HG03342 (cell line): Measurements from ENCODE around the gene P2RY8.
"Not testable (repeated sequence)": the region's sequence is repeated elsewhere in the genome, so short reads cannot be mapped to it uniquely, and the experiment has no call there.

Source experiments
- ATAC-seq: cut with Tn5 transposase; IDR thresholded peaks from one replicate; pipeline ENCODE4 v1.9.1; 2021; ENCODE audit warnings: mild to moderate bottlenecking, moderate library complexity; ENCODE audit not compliant: unreplicated experiment

P2RY8 gene

DNA sequence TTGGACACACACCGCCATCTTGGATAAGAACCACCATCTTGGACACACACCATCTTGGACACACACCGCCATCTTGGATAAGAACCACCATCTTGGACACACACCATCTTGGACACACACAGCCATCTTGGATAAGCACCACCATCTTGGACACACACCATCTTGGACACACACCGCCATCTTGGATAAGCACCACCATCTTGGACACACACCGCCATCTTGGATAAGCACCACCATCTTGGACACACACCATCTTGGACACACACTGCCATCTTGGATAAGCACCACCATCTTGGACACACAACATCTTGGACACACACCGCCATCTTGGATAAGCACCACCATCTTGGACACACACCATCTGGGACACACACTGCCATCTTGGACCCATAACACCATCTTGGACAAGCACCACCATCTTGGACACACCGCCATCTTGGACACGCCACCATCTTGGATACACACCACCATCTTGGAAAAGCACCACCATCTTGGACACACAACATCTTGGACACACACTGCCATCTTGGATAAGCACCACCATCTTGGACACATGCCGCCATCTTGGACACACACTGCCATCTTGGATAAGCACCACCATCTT, 88.9 kb downstream of the P2RY8 start:
- not testable (repeated sequence) for ATAC-seq

DNA sequence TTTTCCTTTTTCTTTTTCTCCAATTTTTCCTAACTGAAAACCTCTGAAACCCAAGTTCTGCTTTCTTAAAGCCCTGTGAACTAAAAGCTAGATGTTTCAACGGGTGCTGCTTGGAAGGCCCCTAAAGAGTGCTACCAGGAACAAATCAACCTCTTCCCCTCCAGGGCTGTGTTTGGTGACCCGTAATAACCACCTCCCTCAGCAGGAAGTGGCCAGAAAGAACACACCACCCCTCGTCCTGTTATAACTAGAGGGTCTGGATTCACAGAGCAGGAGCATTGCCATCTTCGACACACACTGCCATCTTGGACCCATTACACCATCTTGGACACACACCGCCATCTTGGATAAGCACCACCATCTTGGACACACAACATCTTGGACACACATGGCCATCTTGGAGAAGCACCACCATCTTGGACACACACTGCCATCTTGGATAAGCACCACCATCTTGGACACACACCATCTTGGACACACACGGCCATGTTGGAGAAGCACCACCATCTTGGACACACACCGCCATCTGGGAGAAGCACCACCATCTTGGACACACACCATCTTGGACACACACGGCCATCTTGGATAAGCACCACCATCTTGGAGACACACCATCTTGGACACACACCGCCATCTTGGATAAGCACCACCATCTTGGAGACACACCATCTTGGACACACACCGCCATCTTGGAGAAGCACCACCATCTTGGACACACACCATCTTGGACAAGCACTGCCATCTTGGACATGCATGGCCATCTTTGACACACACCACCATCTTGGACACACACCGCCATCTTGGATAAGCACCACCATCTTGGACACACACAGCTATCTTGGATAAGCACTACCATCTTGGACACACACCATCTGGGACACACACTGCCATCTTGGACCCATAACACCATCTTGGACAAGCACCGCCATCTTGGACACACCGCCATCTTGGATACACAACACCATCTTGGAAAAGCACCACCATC, 89.7 kb downstream of the P2RY8 start:
- ATAC-seq, result peak; percentile 53

DNA sequence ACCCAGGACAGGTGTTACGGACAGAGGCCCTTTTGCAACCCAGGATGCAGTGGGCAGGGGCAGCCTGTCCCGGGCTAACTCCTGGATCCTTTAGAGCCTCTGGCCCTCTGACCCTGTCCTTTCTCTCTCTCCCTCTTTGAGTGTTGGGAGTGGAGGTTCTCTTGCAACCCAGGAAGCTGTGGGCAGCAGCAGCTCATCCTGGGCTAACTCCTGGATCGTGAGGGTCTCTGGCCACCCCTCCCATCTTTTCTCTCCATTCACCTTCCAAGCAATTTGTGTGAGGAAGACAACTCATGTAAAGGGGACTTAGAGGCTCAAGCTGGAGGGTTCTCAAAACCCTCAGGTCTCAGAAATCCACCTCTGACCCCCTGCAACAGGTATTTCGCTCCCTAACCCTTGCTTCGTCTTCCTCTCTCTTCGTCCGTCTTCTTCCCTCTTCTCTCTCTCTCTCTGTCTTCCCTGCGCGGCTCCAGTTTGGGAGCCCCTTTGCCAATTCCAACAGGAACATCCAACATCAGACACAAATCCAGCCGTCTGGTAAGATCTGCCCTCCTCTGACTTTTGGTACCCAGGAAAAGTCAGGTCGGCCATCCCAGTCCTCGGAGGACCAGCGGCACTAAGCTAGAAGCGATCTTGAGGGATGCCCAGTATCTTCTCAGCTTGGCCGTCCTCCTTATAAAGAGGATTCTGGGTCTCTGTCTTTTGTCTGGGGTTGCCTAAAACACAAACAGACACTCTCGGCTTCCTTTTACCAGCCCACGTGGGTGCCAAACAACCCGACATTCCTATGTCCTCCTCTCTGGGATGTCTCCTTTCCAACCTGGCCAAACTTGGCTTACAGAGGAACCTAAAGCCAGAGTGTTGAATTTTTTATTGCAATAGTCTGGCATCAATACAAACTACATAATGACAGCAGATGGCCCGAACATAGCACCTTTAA, 92.2 kb downstream of the P2RY8 start:
- no peak for ATAC-seq

DNA sequence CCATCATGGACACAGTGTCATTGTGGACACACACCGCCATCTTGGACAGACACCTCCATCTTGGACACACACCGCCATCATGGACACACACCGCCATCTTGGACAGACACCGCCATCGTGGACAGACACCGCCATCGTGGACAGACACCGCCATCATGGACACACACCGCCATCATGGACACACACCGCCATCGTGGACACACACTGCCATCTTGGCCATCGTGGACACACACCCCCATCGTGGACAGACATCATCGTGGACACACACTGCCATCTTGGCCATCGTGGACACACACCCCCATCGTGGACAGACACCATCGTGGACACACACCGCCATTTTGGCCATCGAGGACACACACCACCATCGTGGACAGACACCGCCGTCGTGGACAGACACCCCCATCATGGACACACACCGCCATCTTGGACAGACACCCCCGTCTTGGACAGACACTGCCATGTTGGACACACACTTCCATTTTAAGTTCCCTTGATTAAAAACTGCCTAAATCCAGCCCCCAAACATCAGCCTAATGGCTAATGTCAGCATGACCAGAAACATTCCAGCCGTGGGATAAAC, 93.4 kb downstream of the P2RY8 start:
- no peak for ATAC-seq

DNA sequence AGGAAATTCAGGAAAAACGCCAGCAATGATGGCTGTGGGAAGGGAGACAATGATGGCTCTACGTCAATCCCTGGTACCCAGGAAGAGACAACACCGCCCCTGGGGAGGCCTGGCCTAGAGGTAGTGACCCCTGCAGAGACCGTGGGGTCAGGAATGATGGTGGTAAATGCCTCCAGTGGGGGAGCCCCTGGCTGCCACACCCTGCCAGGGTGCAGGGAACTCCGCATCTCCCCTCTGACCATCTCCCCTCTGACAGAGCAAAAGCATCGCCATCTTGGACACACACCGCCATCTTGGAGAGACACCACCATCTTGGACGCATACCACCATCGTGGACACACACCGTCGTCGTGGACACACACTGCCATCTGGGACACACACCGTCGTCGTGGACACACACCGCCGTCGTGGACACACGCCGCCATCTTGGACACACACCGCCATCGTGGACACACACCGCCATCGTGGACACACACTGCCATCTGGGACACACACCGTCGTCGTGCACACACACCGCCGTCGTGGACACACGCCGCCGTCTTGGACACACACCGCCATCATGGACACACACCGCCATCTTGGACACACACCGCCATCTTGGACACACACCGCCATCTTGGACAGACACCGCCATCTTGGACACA, 94.1 kb downstream of the P2RY8 start:
- ATAC-seq, result no peak

DNA sequence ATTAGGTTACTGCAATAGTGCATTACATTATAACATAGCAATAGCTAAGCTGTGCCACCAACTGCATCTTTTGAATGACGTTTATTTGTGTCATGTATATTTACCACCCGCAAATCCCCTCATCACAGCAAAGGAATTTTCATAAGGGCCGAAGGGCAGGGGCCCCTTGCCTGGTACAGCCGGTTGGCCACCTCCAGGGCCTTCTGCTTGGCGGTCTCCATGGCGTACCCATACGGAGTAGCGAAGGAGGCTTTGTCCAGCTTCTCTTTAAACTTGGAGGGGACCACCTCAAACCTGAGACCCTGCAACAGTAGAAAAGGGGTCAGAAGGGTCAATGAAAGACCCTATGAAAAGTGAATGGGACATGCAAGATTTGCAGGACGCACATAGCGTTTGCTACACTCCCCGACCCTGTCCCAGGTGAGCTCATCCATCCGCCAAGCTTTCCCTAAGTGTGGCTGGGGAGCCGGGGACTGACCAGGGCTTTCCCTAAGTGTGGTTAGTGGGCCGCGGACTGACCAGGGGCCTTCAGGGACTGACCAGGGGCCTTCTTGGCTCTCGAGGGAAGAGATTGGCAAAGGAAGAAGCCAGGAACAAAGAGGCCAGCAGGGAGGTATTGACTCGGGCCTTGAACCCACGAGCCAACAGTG, 94.8 kb downstream of the P2RY8 start:
- ATAC-seq, result no peak

DNA sequence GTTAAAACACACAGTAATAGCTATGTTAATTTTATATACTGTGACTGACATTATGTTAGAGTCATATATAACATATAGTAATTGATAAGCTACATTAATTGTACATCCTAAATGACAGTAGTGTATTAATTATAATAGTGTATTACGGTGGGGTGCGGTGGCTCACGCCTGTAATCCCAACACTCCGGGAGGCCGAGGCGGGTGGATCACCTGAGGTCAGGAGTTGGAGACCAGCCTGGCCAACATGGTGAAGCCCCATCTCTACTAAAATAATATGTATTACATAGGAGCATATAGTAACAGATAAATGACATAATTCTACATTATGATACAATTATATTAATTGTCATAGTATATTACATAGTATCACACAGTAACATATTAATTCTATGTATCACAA, 96.5 kb downstream of the P2RY8 start:
- ATAC-seq, result no peak

DNA sequence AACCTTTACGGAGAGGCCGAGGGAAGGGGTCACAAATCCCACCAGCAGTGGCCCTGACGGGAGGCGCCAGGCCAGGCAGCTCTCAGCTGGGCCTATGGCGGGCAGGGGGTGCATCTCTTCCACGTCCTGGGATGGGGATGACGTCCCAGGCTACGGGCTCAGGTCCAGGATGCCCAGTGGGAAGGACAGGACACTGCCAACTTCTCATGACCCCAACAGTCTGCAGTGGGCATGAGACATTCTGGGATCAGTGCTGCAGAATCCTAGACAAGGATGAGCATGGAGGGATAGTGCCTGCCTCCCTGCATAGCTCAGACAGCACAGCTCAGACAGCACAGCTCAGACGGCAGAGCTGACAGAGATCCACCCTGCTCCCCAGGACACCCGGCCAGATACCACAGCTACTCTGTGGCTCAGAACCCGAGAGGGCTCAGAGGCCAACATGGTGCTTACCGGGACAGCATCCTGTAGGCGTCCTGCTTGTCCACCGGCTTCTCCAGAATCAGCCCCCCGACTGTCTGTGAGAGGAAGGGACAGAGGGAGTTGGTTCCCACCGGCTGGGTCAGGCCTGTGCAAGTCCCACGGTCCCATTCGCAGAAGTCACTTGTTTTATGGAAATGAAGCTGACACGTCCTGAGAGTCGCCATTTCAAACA, 101.6 kb downstream of the P2RY8 start:
- ATAC-seq, result no peak

DNA sequence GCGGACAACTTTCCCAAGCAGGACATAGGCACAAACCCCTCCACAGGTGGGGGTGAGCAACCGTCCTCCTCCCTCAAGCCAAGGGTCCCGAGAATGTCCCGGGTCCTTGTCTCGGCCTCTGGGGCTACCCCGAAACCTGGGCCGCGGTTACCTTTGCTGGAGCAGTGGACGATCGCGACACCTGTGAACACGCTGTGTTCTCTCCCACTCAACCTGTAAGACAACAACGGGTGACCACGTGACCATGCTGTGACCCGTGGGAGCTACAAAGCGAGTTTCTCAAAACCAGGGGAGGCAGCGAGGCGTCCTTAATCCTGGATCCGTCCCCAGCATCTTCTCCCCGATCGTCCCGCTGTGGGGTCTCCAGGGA, 102.1 kb downstream of the P2RY8 start:
- ATAC-seq, result no peak

DNA sequence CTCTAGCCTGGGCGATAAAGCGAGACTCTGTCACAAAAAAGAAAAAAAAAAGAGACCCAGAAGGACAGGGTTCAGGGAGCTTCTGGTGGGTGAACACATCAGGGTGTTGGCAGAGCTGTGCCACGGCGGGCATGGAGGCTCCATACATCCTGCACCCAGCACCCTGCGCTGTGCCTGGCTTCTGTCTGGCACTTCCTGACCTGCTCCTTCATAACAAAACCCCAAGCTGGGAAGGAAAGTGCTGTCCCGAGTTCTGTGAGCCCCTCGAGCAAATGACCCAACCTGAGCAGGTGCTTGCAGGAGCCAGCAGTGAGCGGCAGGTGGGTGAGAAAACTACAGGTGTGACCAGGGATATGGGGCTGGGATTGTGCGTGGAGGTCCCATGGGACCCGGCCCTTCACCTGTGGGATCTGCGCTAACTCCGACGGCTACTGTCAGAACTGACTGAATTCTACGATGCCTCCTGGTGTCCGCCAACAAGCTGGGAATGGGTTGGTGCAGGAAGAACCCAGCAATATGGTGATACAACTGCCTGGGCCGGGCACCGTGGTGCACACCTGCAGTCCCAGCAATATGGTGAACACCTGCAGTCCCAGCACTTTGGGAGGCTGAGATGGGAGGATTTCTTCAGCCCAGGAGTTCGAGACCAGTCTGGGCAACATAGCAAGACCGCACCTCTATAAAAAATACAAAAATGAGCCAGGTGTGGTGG, 103.2 kb downstream of the P2RY8 start:
- ATAC-seq, result no peak

DNA sequence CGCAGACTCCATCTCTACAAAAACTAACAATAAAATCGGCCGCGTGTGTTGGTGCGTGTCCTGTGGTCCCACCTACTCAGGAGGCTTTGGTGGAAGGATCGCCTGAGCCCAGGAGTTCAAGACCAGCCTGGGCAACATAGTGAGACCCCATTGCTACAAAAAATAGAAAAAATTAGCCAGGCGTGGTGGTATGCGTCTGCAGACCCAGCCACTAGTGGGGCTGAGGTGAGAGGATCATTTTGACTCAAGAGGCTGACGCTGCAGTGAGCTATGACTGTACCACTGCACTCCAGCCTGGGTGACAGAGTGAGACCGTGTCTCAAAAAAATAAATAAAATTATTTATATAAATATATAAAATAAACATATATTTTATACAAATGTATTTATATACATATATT, 106.5 kb downstream of the P2RY8 start:
- ATAC-seq, result peak; percentile 65

DNA sequence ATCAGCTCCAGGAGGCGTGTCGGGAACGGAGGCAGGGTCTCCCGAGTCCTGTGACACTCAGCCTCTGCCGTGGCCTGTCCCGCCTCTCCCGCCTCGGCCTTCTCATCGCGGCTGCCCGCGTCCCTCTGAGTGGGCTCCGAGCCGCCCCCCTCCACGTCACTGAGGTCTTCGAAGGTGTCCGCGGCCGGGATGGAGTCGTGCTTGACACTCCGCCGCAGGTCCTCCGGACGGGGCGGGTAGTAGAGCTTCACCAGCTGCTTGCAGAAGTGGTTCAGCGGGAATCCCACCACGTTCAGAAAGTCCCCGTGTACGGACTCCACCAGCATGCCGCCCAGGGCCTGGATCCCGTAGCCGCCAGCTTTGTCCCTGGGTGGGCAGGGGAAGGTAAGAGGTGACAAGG, 109.2 kb downstream of the P2RY8 start:
- no peak for ATAC-seq

DNA sequence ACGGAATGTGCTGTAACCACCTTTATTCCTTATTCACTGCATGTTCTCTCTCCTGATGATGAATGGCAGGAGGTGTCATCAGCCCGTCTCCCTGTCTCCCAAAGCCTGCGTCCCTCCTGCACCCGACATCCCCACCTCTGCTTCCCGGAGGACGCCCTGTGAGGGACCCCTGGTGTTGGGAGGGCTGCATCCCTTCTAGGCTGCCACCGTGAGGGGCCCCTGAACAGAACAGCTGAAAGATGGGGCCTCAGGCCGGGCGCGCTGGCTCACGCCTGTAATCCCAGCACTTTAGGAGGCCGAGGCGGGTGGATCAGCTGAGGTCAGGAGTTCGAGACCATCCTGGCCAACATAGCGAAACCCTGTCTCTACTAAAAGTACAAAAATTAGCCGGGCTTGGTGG, 110.7 kb downstream of the P2RY8 start:
- ATAC-seq, result not testable (repeated sequence)

DNA sequence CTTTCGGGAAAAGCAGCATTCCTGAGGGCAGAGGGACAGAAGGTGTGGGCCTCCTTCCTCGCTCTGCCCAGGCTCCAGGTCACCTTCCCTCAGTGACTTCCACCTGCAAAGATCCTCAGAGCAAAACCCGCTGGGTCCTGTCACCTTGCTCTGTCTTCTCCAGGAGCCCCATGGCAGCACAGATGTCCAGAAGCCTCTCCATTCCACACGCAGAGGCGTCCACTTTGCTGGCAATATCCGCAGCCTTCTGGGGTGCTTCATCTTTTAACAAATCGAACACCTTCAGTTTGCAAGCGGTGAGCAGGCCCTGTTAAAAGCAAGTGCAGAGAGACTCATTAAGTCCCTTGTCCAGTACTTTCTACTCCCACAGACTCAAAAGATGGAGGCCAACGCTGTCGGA, 111.6 kb downstream of the P2RY8 start:
- no peak for ATAC-seq

DNA sequence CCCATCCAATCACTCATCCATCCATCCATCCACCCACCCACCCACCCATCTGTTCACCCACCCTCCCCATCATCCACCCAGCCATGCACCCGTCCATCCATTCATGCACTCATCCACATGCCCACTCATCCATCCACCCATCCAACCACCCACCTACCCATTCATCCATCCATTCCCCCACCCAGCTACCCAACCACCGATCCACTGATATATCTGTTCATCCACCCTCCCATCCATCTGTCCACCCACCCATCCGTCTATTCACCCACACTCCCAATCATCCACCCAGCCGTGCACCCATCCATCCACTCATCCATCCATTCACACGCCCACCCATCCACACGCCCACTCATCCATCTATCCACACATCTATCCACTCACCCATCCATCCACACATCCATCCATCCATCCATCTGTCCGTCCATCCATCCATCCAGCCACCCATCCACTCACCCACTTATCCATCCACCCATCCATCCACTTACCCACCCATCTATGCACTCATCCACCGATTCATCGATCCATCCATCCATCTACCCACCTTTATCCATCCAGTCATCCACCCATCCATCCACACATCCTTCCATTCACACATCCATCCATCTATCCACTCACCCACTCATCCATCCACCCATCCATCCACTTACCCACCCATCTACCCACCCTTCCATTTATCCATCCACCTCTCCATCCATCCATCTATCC, 112.7 kb downstream of the P2RY8 start:
- no peak for ATAC-seq

DNA sequence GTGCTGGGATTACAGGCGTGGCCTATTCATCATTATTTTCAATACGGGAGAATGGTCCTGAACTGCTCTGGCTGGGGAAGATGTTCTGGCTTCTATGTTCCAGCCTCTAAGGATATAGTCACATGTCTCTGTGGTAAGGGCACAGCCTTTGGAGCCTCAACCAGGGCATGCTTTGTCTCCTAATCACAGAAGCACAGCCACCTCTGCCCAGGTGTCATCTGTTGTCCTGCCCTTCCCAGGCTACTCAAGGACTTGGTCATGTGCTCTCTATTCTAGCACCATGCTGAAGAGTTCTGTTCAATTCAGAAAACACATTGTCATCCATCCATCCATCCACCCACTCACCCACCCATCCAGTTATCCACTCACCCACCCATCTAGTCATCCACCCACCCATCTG, 113.8 kb downstream of the P2RY8 start:
- no peak for ATAC-seq

DNA sequence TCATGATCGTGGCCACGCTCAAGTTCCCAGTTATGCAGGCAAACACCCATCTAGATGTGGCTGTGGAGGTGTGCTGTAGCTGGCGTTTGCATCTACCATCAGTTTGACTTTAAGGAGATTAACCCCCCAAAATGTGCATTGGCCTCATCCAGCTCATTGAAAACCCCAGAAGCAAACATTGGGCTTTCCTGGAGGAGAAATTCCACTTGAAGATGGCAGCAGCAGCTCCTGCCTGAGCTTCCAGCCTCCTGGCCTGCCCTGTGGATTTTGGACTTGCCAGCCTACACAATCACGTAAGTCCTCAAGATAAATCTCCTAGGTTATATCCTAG, 114.9 kb downstream of the P2RY8 start:
- ATAC-seq, result no peak

DNA sequence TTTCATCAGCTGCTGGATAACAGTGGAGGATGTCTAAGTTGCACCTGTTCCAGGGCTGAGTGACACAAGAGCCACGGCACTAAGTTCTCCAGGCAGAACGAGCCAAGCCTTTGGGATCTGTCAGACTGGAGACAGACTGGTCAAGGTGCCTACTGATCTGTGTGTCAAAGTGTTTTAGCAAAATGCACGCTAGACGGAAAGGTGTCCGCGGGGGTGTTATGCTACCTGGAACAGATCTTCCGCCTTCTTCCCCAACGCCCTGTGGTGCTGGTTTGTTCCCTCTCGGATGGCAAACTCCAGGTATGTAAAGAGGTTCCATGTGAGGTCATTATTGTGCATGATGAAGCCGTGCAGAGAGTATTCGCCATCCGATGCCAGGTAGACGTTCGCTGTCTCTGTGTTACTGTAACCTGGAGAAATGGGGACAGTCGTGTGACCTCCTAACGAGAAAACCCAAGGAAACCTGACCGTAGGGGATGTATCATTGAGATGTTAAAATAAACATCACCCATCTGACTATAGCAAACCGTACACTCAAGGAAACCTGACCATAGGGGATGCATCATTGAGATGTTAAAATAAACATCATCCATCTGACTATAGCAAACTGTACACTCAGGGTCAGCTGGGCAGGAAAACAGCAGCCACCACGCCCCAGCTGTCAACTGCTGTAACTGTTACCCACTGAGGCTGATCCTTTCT, 115.4 kb downstream of the P2RY8 start:
- ATAC-seq, result no peak
